Stimulated activated CD4-positive, alpha-beta T cell treated with anti-CD3 and anti-CD28 coated beads, TNF-alpha, amount 100 ng/mL, for 4 hours (primary cell): ENCODE measurements around the gene KDM5A.
"Not testable (repeated sequence)": the region's sequence is repeated elsewhere in the genome, so short reads cannot be mapped to it uniquely, and the experiment has no call there.

ENCODE experiments used
- DNase-seq, 3 experiments: peaks; one replicate each; pipeline ENCODE4 v3.0.0-alpha.2; 2020; ENCODE audit warnings: low read depth in 3 of 3

KDM5A gene

DNA sequence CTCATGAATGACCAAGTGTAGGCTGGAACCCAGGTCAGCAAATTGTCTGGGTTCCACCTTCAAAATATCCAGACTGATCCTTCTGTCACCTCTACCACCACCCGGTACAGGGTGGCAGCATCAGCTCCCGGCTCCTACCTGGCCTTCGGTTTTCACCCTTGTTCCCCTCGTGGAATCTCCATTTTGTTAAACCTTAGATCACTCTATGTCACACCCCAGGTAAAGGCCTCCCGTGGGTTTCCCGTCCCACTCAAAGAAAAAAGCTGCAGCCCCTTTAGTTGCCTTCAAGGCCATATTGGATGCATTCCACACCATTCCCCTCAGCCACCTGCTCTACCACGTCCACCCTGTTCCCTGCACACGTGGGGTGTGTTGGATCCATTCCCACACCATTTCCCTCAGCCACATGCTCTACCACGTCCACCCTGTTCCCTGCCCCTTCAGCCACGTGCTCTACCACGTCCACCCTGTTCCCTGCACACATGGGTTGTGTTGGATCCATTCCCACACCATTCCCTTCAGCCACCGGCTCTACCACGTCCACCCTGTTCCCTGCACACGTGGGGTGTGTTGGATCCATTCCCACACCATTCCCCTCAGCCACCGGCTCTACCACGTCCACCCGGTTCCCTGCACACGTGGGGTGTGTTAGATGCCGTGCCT lies 150.3 kb downstream of the KDM5A start:
- no peak for DNase-seq

DNA sequence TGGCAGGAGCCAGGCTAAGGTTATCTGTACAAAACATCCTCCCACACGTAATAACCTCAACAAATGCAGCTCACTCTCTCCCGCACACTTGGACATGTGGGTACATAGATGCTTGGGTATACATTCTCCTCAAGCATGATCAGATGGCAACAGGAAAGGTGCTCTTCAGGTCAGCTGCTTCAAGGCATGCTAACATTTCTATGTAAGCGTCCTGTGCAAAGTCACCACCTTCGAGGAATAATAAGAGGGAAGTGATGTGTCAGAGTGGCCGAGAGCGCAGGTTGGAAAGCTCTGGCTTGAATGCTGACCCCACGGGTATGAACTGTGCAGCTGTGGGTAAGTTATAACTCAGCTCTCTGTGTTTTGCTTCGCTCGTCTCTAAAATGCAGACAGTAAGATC lies 151.0 kb downstream of the KDM5A start:
- no peak for DNase-seq

DNA sequence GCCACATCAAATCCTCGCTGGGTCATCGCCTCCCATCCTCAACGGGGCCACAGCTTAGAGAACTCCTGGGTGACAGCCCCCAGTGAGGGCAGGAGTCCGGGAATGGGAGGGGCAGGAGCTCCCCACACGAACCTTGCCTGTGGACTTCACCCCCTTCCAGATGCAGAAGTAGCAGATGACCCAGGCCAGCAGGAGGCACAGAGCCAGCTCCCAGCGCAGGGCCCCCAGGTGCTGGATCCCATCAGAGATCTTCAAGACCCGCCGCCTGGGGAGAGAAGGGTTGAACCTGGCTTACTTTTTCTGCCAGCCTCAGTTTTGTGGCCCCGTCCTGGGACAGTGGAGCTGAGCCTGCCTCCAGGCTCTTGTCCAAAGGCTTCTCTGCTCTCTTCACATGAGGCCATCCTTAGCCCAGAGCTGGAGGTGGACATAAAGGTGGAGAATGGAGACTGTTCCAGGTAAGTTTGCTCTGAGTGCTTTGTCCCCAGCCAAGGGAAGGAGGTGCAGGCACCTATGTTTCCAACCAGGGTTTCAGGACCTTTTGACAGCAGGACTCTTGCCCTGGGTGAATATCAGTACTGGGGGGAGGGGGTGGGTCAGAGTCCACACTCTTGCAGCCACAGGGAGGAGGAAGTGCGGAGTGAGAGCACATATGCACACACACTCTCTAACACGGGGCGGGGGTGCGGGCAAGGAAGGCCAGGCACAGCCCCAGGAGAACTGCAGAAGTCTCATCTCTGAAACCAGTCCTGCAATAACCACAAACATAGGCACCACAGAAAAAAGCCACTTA lies 151.9 kb downstream of the KDM5A start:
- no peak for DNase-seq

DNA sequence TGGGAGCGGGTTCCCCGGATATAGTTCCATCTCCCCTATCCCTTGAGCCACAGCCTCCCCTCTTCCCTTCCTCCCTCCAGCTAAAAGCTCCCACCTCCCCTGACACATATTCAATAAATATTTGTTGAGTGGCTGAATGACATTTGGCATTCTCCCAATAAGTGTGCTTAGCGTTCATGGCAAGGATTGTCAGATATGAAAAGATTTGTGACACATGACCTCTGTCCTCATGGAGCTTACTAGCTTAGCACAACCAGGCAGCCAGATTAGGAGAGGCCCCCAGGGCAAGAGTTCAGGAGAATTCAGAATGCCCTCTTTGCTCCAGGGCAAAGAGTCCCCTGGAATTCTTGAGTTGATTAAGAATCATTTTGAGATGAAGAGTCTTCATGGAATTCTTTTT lies 152.7 kb downstream of the KDM5A start:
- no peak for DNase-seq

DNA sequence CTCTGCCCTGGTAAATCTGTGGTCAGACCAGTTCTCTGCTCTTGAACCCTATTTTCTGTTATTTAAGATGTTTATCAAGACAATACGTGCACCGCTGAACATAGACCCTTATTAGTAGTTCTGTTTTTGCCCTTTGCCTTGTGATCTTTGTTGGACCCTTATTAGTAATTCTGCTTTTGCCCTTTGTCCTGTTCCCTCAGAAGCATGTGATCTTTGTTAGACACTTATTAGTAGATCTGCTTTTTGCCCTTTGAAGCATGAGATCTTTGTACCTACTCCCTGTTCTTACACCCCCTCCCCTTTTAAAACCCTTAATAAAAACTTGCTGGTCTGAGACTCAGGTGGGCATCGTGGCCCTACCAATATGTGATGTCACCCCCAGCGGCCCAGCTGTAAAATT lies 153.2 kb downstream of the KDM5A start:
- not testable (repeated sequence) for DNase-seq

DNA sequence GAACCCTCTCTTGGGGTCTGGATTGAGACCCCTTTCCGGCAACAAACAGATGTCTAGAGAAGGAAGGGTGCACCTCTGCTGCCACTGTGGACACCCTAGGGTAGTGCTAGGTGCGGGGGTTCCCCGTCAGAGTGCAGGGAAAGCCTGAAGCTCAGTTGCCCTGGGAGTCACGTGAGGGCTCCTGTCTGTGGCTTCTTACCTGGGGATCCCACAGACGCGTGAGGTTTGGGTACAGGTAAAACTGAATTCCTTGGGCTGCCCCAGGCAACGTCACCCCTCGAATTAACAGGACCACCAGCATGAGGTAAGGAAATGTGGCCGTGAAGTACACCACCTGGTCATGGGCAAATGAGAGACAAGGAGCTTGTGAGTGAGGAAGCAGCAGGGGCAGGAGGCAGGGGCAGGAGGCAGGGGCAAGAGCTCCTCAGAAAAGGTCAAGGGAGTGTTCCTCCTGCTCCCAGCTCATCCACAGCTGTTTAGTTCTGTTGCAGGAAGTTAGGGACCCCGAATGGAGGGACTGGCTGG lies 154.2 kb downstream of the KDM5A start:
- DNase-seq, result no peak

DNA sequence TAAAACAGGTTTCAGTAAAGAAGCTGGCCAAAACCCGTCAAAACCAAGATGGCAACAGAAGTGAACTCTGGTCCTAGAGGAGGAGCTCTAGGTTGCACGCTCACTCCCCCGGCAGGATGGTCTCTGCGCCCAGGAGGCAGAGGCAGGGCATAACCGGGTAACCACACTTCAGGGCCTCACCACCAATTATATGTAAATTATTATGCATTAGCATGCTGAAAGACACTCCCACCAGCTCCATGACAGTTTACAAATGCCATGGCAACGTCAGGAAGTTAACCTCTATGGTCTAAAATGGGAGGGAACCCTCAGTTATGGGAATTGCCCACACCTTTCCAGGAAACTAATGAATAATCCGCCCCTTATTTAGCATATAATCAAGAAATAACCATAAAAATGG lies 155.1 kb downstream of the KDM5A start:
- no peak for DNase-seq

DNA sequence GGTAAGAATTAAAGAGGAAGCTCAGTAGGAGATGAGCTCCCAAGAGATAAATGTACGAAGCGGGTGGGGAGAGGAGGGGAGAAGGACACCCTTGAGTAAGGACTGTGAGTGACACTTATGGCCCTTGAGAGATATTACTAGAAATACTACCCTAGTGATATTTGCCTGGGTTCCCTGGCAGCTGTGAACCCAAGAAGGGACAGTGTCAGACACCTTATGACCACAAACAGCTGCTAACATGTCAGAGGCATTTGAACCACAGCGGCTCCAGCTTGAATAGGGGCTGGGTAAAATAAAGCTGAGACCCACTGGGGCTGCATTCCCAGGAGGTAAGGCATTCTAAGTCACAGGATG lies 155.5 kb downstream of the KDM5A start:
- DNase-seq, result no peak

DNA sequence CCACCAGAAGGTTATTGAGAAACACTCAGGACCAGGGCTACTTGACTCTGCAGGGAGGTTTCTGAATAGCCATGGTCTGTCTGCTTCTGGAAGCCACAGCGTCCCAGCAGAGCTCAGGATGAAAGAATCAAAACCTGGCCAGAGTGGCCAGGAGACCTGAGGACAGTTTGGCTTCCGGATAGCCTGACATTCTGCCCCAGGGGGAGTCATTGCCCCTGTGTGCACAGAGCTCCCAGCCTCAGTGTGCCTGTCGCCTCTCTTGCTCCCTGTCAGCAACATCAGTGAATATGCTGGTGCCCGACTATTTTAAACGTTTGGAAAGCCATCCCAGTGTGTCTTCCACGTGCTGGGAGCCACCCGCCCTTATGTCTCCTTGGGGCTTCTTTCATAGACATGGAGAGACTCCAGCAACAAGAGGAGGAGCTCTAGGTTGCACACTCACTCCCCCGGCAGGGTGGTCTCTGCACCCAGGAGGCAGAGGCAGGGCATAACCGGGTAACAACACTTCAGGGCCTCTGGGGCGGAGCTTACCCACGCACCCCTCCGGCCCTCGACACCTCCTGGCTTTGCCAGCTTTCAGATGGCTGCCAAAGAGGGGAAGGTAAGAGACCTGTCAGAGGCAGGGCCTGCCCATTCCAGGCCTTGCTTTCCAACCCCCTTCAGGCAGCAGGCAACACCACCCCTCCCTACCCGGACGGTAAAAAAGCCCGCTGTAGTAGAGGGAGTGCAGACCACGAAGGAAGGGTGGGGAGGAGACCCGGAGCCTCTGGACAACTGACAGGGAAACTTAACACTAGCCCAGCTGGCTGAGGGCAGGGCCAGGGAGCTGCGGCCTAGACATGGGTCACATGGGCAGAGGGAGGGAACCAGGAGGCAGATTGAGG lies 156.1 kb downstream of the KDM5A start:
- DNase-seq, result no peak

DNA sequence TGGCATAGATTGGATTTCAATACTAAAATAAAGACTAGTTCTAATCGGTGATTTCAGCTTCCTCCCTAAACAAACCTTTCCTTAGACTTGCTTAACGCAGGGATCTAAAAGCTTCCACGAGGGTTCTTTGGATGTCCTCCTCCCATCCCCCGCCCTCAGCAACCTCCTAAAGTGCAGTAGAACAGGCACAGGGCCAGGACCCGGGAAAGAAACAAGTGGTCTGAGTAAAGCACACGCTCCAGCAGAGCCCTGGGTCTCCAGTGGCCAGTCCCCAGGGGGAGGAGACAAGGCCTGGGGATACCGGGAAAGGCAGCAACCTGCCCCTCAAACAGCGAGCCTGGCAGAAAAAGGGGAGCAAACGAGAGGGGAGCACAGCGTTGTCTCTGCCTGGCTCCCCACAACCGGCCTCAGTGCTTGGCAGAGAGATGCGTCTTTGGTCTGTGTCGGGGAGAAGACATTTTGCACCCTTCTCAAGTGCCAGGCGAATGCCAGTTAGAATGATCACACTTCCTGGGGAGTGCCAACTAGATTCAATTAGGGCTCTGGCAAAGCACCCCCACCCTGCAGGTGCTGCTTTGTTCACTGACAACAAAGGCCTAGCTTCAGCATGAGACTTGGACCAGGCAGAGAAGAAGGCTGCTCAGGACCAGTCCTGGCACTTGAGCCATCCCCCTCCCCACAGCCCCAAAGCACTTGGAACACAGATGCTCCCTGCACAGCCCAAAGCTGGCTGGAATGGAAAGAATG lies 158.0 kb downstream of the KDM5A start:
- no peak for DNase-seq
